HG03460 (cell line): Measurements from ENCODE around the gene COQ5.

Experiments used
- ATAC-seq: cut with Tn5 transposase; IDR thresholded peaks from one replicate; pipeline ENCODE4 v1.9.1; 2021; ENCODE audit not compliant: unreplicated experiment

COQ5 gene

GRCh38 chr12:120460157-120460556 is 68.8 kb downstream of the COQ5 start:
- ATAC-seq: no peak

- no peak for ATAC-seq
Observed at GRCh38 chr12:120457133-120457532, 71.8 kb downstream of the COQ5 start.

GRCh38 chr12:120455302-120455701 is 73.7 kb downstream of the COQ5 start:
- ATAC-seq: no peak

- ATAC-seq: no peak
Observed at GRCh38 chr12:120453977-120454376, 75.0 kb downstream of the COQ5 start.
